Kasumi-1 (cell line): Measurements from ENCODE around the gene NFATC2.
"Not testable (repeated sequence)": the region's sequence is repeated elsewhere in the genome, so short reads cannot be mapped to it uniquely, and the experiment has no call there.

Source experiments
- DNase-seq, 2 experiments: peaks; one replicate each; lab custom pipeline; 2025; lab: John Stamatoyannopoulos, UW

The NFATC2 gene

GRCh38 chr20:51354191-51354768, 188.2 kb downstream of the NFATC2 start:
- DNase-seq, result no peak

GRCh38 chr20:51353491-51353890, 189.0 kb downstream of the NFATC2 start:
- no peak for DNase-seq

GRCh38 chr20:51352791-51353190, 189.7 kb downstream of the NFATC2 start:
- no peak for DNase-seq

GRCh38 chr20:51350941-51351631, 191.4 kb downstream of the NFATC2 start:
- DNase-seq, result no peak

GRCh38 chr20:51348876-51349275, 193.6 kb downstream of the NFATC2 start:
- DNase-seq, result no peak

GRCh38 chr20:51347831-51348230, 194.7 kb downstream of the NFATC2 start:
- no peak for DNase-seq

- DNase-seq, result no peak
Observed at GRCh38 chr20:51346686-51347485, 195.6 kb downstream of the NFATC2 start.

GRCh38 chr20:51345601-51346101, 196.9 kb downstream of the NFATC2 start:
- DNase-seq, result no peak

- DNase-seq, result not testable (repeated sequence)
Observed at GRCh38 chr20:51343802-51344201, 198.7 kb downstream of the NFATC2 start.

- DNase-seq, result no peak
Observed at GRCh38 chr20:51342510-51343236, 199.8 kb downstream of the NFATC2 start.

- DNase-seq, result no peak
Observed at GRCh38 chr20:51341581-51341980, 200.9 kb downstream of the NFATC2 start.

GRCh38 chr20:51340451-51340840, 202.1 kb downstream of the NFATC2 start:
- DNase-seq, result no peak

- DNase-seq, result no peak
Observed at GRCh38 chr20:51339721-51340450, 202.6 kb downstream of the NFATC2 start.

- DNase-seq, result no peak
Observed at GRCh38 chr20:51338692-51339440, 203.7 kb downstream of the NFATC2 start.

- no peak for DNase-seq
Observed at GRCh38 chr20:51337126-51337805, 205.3 kb downstream of the NFATC2 start.
